Nephron progenitor cell (in vitro differentiated cells): Measurements from ENCODE around the gene CYBC1.

Experiments
- DNase-seq: peaks from one replicate; pipeline ENCODE4 v3.0.0; 2021
- H3K27ac Mint-ChIP-seq: 2 replicates; pipeline ENCODE4 v1.8.0; 2021; ENCODE audit warnings: mild to moderate bottlenecking, moderate library complexity, mixed read lengths
- H3K27me3 Mint-ChIP-seq: 2 replicates; pipeline ENCODE4 v1.8.0; 2021; ENCODE audit warnings: mild to moderate bottlenecking, low read depth, mixed read lengths; ENCODE audit not compliant: poor library complexity
- H3K36me3 Mint-ChIP-seq: 2 replicates; pipeline ENCODE4 v1.8.0; 2021; ENCODE audit warnings: low read depth, mixed read lengths
- H3K4me1 Mint-ChIP-seq: 2 replicates; pipeline ENCODE4 v1.8.0; 2021; ENCODE audit warnings: mixed read lengths
- H3K4me3 Mint-ChIP-seq: 2 replicates; pipeline ENCODE4 v1.8.0; 2021; ENCODE audit warnings: mild to moderate bottlenecking, moderate library complexity, mixed read lengths
- H3K9me3 Mint-ChIP-seq: 2 replicates; pipeline ENCODE4 v1.8.0; 2021; ENCODE audit warnings: mild to moderate bottlenecking, moderate library complexity, mixed read lengths
- TF ChIP-seq, protein P1 (sequence below): fragments of 200-600 bp; sonication (generic); IDR thresholded peaks from 2 replicates; pipeline ENCODE4 v1.5.0; 2021; ENCODE audit warnings: antibody characterized with exemption

The CYBC1 gene

GRCh38 chr17:82408938-82409318 is 41.6 kb downstream of the CYBC1 start:
- Mint-ChIP-seq H3K9me3 (no peaks in the 10 kb centered on the region), H3K27me3 (no peaks in the 10 kb centered on the region), H3K36me3 (peaks cover 15% of the 10 kb centered on the region), H3K27ac (no peak overlapping the region), H3K4me3 (no peak overlapping the region), H3K4me1 (peaks cover 12% of the 10 kb centered on the region)
- TF ChIP-seq, protein P1, sequence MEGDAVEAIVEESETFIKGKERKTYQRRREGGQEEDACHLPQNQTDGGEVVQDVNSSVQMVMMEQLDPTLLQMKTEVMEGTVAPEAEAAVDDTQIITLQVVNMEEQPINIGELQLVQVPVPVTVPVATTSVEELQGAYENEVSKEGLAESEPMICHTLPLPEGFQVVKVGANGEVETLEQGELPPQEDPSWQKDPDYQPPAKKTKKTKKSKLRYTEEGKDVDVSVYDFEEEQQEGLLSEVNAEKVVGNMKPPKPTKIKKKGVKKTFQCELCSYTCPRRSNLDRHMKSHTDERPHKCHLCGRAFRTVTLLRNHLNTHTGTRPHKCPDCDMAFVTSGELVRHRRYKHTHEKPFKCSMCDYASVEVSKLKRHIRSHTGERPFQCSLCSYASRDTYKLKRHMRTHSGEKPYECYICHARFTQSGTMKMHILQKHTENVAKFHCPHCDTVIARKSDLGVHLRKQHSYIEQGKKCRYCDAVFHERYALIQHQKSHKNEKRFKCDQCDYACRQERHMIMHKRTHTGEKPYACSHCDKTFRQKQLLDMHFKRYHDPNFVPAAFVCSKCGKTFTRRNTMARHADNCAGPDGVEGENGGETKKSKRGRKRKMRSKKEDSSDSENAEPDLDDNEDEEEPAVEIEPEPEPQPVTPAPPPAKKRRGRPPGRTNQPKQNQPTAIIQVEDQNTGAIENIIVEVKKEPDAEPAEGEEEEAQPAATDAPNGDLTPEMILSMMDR: no peak
- no peak for DNase-seq

- Mint-ChIP-seq H3K27me3 (no peaks in the 10 kb centered on the region), H3K4me1 (peaks cover 12% of the 10 kb centered on the region), H3K36me3 (peaks cover 15% of the 10 kb centered on the region), H3K27ac (peak overlapping the region; percentile 69), H3K9me3 (no peaks in the 10 kb centered on the region), H3K4me3 (no peak overlapping the region)
- no peak for DNase-seq
- TF ChIP-seq, protein P1: no peak
Measured at GRCh38 chr17:82408288-82408937, 42.1 kb downstream of the CYBC1 start.

GRCh38 chr17:82407255-82407654 is 43.3 kb downstream of the CYBC1 start:
- Mint-ChIP-seq H3K4me1 (peaks cover 12% of the 10 kb centered on the region), H3K27me3 (no peaks in the 10 kb centered on the region), H3K4me3 (no peak overlapping the region), H3K36me3 (peaks cover 20% of the 10 kb centered on the region), H3K27ac (no peak overlapping the region), H3K9me3 (no peaks in the 10 kb centered on the region)
- TF ChIP-seq, protein P1: no peak
- no peak for DNase-seq

- Mint-ChIP-seq H3K9me3 (no peaks in the 10 kb centered on the region), H3K4me3 (no peak overlapping the region), H3K36me3 (peaks cover 26% of the 10 kb centered on the region), H3K27ac (no peak overlapping the region), H3K4me1 (peaks cover 12% of the 10 kb centered on the region), H3K27me3 (no peaks in the 10 kb centered on the region)
- TF ChIP-seq, protein P1: no peak
- DNase-seq: no peak
Measured at GRCh38 chr17:82406131-82406671, 44.4 kb downstream of the CYBC1 start.

- Mint-ChIP-seq H3K27ac (peak overlapping the region; percentile 91), H3K9me3 (no peaks in the 10 kb centered on the region), H3K27me3 (peaks cover 3% of the 10 kb centered on the region), H3K36me3 (peaks cover 35% of the 10 kb centered on the region), H3K4me3 (no peak overlapping the region), H3K4me1 (peaks cover 16% of the 10 kb centered on the region)
- TF ChIP-seq, protein P1: no peak
- no peak for DNase-seq
Measured at GRCh38 chr17:82405051-82405450, 45.5 kb downstream of the CYBC1 start.
